GM20431 (cell line): ENCODE measurements around the gene FBXO38.

Source experiments
- in situ Hi-C: fragments of 300-500 bp; cut with MseI, MboI; formaldehyde crosslinking; loops from one replicate; pipeline ENCODE4 v1.15.0; 2020; ENCODE audit warnings: low sequenced_read_pairs; ENCODE audit not compliant: unreplicated experiment

FBXO38 gene

DNA sequence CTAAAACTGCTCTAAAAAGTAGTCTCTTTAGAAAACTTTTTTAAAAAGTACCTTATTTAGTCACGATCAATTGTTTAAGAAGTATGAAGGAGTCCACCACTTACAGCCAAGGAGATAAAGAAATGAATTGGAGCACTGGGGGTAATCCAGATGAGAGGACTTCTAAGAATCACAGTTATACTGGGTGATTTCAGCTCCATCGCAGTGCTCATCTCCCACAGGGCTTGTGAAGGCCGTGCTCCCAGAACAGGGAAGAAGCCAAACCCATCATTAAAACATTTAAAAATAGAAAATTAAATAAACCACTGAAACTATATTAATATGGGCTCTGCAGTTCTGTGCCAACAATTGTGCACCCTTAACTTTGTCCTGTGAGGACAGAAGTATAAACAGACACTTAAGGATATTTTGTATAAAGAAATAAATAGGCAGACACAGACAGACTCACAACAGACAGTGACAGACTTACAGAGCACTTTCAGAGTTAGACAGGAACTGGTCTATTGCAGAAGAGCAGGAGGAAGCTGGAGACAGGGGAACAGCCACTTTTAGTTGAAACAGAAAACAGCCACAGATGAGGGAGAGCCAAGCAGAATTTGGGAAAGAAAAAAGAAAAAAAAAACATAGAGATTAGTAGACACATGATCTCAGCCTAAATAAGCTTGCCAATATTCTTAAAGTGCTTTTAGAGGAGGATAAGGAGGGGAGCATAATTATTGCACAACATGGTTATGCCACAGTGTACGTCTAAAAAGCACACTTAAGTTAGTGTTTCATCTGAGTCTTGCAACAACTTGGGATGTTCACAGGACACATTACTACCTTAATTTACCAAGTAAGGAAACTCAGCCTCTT, 81.8 kb downstream of the FBXO38 start:
- in situ Hi-C loops, result loop anchor here (25.0 kb wide), 1 partner anchor 247 kb away; no protein-coding TSS in a partner anchor

DNA sequence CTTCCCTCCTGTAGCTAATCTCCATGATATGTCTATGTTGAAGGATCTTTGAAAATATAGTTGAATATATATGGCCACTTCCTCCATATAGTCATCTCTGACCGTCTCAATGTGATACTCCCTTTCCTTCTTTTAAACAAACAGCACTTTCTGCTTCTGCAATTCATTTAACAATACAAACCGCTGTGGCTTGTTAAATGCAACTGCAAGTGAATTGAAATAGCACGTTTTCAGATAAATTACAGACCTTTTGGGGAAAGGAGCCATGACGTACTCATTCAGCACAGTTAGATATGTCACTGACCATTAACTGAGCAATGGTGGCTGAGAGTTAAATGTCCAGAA, 82.5 kb downstream of the FBXO38 start:
- in situ Hi-C loops, result loop anchor here (25.0 kb wide), 1 partner anchor 246 kb away; no protein-coding TSS in a partner anchor

GRCh38 chr5:148467958-148468357, 84.2 kb downstream of the FBXO38 start:
- in situ Hi-C loops, result loop anchor here (25.0 kb wide), 1 partner anchor 244 kb away; no protein-coding TSS in a partner anchor

DNA sequence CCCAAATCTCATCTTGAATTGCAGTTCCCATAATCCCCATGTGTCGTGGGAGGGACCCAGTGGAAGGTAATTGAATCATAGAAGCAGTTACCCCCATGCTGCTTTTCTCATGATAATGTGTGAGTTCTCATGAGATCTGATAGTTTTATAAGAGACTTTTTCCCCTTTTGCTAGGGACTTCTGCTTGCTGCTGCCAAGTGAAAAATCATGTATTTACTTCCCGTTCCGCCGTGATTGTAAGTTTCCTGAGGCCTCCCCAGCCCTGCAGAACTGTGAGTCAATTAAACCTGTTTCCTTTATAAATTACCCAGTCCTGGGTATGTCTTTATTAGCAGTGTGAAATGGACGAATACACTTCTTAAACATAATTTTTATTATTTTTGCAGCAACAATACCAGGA, 85.0 kb downstream of the FBXO38 start:
- in situ Hi-C loops, result loop anchor here (25.0 kb wide), 1 partner anchor 244 kb away; no protein-coding TSS in a partner anchor

GRCh38 chr5:148469501-148469935, 85.8 kb downstream of the FBXO38 start:
- in situ Hi-C loops, result loop anchor here (25.0 kb wide), 1 partner anchor 243 kb away; no protein-coding TSS in a partner anchor

GRCh38 chr5:148471379-148471778, 87.6 kb downstream of the FBXO38 start:
- in situ Hi-C loops, result loop anchor here (25.0 kb wide), 1 partner anchor 241 kb away; no protein-coding TSS in a partner anchor

DNA sequence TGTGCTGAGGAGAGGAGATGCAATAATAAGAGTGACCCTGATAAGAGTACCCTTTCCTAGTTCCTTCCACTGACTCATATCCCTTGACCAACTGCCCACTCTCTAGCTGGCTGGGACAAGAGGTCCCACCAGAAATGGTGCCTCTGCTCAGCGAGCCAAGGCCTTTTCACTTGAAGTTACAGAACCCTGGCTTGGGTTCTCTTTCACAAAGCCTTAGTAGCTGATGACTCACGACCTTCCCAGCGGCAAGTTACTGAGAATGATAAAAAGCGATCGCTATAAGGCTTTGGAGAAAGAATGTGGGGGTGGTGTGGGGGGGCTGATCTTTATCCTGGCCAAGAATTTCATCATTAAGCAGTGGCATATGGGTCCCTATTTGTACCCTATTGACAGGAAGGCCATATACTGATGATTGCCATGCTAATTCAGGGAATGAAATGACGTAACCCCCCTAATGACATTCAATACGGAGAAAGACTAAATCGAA, 90.3 kb downstream of the FBXO38 start:
- in situ Hi-C loops, result loop anchor here (25.0 kb wide), 1 partner anchor 238 kb away; no protein-coding TSS in a partner anchor

- in situ Hi-C loops, result no loop called here
Observed at GRCh38 chr5:148476302-148476701, 92.5 kb downstream of the FBXO38 start.

- in situ Hi-C loops, result no loop called here
Observed at GRCh38 chr5:148477429-148477828, 93.7 kb downstream of the FBXO38 start.

GRCh38 chr5:148482196-148482595, 98.4 kb downstream of the FBXO38 start:
- in situ Hi-C loops, result no loop called here

- in situ Hi-C loops, result no loop called here
Observed at GRCh38 chr5:148482697-148483462, 99.1 kb downstream of the FBXO38 start.

- in situ Hi-C loops, result no loop called here
Observed at GRCh38 chr5:148483750-148484149, 100.0 kb downstream of the FBXO38 start.

GRCh38 chr5:148484651-148485050, 100.9 kb downstream of the FBXO38 start:
- in situ Hi-C loops, result no loop called here

GRCh38 chr5:148486456-148486855, 102.7 kb downstream of the FBXO38 start:
- in situ Hi-C loops, result no loop called here

DNA sequence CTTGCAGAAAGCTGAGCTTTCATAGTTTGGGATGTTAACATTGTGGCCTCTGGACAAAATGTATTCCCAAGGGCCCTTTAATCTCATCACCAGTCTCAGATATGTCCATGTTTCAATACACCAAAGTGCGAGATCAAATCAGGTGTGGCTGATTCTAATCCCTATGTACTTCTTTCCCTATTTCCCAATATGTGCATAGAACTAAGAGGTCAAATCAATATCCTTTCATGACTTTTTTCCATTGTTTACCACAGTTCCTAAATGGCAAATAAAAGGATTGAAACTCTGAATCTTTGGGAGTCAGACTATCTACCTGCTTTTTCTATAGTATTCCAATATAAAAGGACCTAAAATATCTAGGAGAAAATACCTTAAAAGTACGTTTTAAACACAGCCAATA, 105.0 kb downstream of the FBXO38 start:
- in situ Hi-C loops, result no loop called here

DNA sequence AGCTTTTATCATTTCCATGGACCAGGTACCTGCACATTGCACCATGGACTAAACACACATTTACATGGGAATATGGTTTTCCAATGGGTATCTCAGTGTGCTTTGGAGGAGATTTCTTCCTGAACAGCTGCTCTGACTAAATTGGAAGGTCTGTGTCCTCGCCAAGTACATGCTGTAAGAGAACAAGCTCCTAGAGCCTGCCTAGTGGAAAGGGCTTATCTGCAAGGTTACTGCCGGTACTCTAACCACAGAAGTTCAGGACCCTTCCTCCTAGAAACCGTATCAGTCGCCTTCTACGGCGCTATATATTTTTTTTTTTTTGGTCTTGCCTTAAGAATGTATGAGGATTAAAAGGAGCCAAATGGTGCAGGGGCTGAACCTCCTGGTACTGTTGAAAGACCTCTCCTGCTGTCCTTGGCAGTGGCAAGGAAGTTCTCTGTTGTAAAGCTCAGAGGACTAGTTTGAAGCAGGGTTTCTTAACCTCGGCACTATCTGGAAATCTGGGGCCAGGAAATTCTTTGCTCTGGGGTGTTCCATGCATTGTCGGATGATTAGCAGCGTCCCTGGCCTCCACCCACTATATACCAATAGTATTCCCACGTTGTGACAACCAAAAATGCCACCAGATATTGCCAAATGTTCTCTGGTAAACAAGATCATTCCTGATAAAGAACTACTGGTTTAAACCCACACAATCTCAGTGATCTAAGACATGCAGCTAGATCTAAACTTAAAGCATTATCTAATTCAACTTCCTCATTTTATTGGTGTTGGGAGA, 107.4 kb downstream of the FBXO38 start:
- in situ Hi-C loops, result no loop called here

DNA sequence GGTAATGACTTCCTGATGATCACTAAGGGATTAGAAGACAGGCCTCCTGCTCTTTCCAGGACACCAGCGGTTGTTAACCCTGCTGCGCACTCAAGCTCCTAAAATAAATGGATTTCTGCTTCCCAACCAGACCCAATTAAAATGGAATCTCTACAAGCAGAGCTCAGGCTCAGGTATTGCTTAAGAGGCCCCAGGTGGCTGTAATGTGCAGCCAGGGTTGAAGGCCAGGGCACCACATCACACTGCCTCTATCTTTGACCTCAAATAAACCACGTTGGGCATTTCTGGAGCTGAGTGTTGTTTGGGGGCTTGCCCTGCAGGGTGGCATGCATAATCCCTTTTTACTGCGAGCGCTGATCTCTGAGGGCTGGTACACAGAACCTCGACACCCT, 108.0 kb downstream of the FBXO38 start:
- in situ Hi-C loops, result no loop called here

DNA sequence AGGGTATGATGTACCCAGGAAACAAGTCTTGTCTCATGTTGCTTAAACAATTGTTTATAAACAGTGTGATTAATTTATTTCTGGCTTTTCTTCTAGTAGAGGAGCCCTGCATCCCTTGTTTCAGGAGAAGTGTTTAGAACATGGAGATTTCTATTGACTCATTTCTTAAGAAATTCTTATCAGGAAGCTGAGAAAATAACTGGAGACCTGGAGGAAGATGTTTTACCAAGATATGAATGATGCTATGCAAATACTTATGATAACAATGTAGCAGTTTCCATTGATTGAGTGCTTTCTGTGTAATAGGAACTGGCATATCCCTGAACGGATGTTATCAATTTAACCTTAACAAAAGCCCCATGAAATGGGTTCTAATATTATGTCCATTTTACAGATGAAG, 108.6 kb downstream of the FBXO38 start:
- in situ Hi-C loops, result no loop called here
